HEK293 (cell line): ENCODE data around the gene TRUB1.

Experiments used
- CTCF ChIP-seq: fragments of 450-650 bp; formaldehyde crosslinking; IDR thresholded peaks from 2 replicates; pipeline ENCODE4 v1.5.1; 2016; ENCODE audit warnings: missing biosample characterization, missing genetic modification characterization
- SP2 ChIP-seq: fragments of 450-650 bp; formaldehyde crosslinking; IDR thresholded peaks from 2 replicates; pipeline ENCODE4 v1.5.1; 2016; ENCODE audit warnings: missing biosample characterization, missing genetic modification characterization

GRCh38 chr10:114996542-114996941 lies 58.5 kb downstream of the TRUB1 start:
- no peak for TF ChIP-seq CTCF
- TF ChIP-seq SP2: no peak
